ENCODE results near the gene GRIK4. TPM values are rescaled to one million over a fixed set of nuclear protein-coding genes. Genes with fewer than 3 reads are reported as not detected.

Gene GRIK4
- total and polyA plus RNA-seq, 2 donors (not counting 3 experiments of a cell fraction or from before 2014, with no cell fraction given) = 0.81 to 1.6 TPM

DNA sequence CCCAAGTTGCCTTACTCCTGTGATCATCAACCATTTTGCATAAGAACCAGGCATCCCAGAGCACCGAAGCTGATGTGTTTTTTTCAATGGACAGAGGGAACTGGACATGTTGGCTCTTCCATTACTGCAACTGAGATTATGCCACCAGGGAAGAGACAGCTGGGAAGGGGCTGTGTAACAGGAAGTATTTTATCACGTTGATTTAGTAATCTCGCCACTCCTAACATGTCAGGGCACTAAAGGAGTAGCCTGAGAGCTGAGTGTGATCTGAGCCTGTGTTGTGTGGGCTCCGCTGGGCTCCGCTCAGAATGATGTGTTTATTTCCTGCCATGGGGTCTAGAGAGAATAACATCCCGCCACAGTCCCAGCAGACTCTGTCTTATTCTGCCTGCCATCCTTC lies 165.4 kb downstream of the GRIK4 start:
- no peak overlapping the region for H3K27ac ChIP-seq (ENCODE audit: insufficient read depth, low read depth, low read length)
- no peaks in the 10 kb centered on the region for H3K4me1 ChIP-seq (ENCODE audit: control insufficient read depth, extremely low read depth, insufficient read depth, low read length)
- H3K4me2 ChIP-seq (ENCODE audit: insufficient read depth, low read length) = no peak overlapping the region
- BruUV-seq (replicated peaks) = no TSS peak
- H3K79me2 ChIP-seq (ENCODE audit: control insufficient read depth, insufficient read depth, low read length) = no peaks in the 10 kb centered on the region
- no peaks in the 10 kb centered on the region for H3K27me3 ChIP-seq (ENCODE audit: control insufficient read depth in 2 of 2, insufficient read depth in 2 of 2, low read length in 2 of 2)
- H4K20me1 ChIP-seq (replicated peaks; ENCODE audit: control insufficient read depth, extremely low read depth, insufficient read depth, low read length) = no peaks in the 10 kb centered on the region
- no peak for TF ChIP-seq POLR2A (IDR thresholded peaks at IDR 0.05; ENCODE audit: low read depth, low read length)
- TF ChIP-seq POLR2AphosphoS5 (IDR thresholded peaks at IDR 0.05; ENCODE audit: insufficient read depth, low read depth, low read length) = no peak
- dilution Hi-C loops (cut with MboI; ENCODE audit: extremely low pct_ligation_motif_present, low sequenced_read_pairs) (no loop called here), intact Hi-C loops (cut with micrococcal nuclease) (no loop called here)
- FAIRE-seq (no peak), DNase-seq (ENCODE audit: low read depth, low spot score) (no peak)
- H2AFZ ChIP-seq (ENCODE audit: low read depth, low read length) = no peak overlapping the region
- ChIA-PET POLR2A (no interaction called here), CTCF (interaction anchor here (5.8 kb wide), 1 partner anchor 7 kb away, joined by 48 read pairs; no protein-coding TSS in a partner anchor)
- no peaks in the 10 kb centered on the region for H3K9me3 ChIP-seq (replicated peaks; ENCODE audit: control insufficient read depth, insufficient read depth, low read length)
- H3K9ac ChIP-seq (replicated peaks; ENCODE audit: extremely low read depth, insufficient read depth, low read length) = no peak overlapping the region
- H3K4me3 ChIP-seq (replicated peaks in 1 of 3; ENCODE audit: insufficient read depth in 1 of 3, low read depth in 1 of 3, low read length in 3 of 3) = no peak overlapping the region
- H3K9me1 ChIP-seq (replicated peaks; ENCODE audit: control insufficient read depth, extremely low read depth, insufficient read depth, low read length) = no peaks in the 10 kb centered on the region
- H3K36me3 ChIP-seq (ENCODE audit: control insufficient read depth in 2 of 2, extremely low read depth in 1 of 2, insufficient read depth in 2 of 2, low read length in 2 of 2) = no peaks in the 10 kb centered on the region

DNA sequence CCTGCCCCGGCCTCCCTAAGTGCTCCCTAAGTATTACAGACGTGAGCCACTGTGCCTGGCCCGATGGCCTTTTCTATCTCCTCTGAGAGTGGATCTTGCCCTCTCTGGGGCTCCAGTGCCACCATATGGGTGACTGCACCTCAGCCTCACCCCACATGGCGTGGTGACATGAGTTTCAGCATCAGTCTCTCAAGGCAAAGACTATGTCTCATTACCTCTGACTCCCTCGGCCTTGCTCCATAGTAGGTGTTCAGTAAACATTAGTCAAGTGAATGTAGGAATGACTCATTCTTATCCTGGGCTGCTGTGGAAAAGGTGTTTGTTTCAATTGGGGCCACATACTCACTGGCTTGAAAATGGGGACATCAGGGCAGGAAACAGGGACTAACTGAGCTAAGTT lies 168.8 kb downstream of the GRIK4 start:
- ChIA-PET POLR2A (no interaction called here), CTCF (interaction anchor here (0.6 to 8.3 kb wide), 4 partner anchors 20 to 170 kb away, joined by 3 to 289 read pairs (median 6); partner anchors contain the start of gene GRIK4)
- H3K27ac ChIP-seq (ENCODE audit: insufficient read depth, low read depth, low read length) = no peak overlapping the region
- no peak overlapping the region for H2AFZ ChIP-seq (ENCODE audit: low read depth, low read length)
- no peak overlapping the region for H3K4me3 ChIP-seq (replicated peaks in 1 of 3; ENCODE audit: insufficient read depth in 1 of 3, low read depth in 1 of 3, low read length in 3 of 3)
- H3K4me2 ChIP-seq (ENCODE audit: insufficient read depth, low read length) = no peak overlapping the region
- intact Hi-C loops (cut with micrococcal nuclease) (loop anchor here (10.0 kb wide), 2 partner anchors 346 to 434 kb away; partner anchors contain the start of gene ARHGEF12), dilution Hi-C loops (cut with MboI; ENCODE audit: extremely low pct_ligation_motif_present, low sequenced_read_pairs) (no loop called here)
- DNase-seq (ENCODE audit: low read depth, low spot score) (no peak), FAIRE-seq (no peak)
- H3K79me2 ChIP-seq (ENCODE audit: control insufficient read depth, insufficient read depth, low read length) = no peaks in the 10 kb centered on the region
- no TSS peak for BruUV-seq (replicated peaks)
- no peaks in the 10 kb centered on the region for H4K20me1 ChIP-seq (replicated peaks; ENCODE audit: control insufficient read depth, extremely low read depth, insufficient read depth, low read length)
- H3K9me3 ChIP-seq (replicated peaks; ENCODE audit: control insufficient read depth, insufficient read depth, low read length) = no peaks in the 10 kb centered on the region
- no peaks in the 10 kb centered on the region for H3K36me3 ChIP-seq (ENCODE audit: control insufficient read depth in 2 of 2, extremely low read depth in 1 of 2, insufficient read depth in 2 of 2, low read length in 2 of 2)
- peaks cover 3% of the 10 kb centered on the region in 2 experiments for H3K27me3 ChIP-seq (ENCODE audit: control insufficient read depth in 2 of 2, insufficient read depth in 2 of 2, low read length in 2 of 2)
- H3K9ac ChIP-seq (replicated peaks; ENCODE audit: extremely low read depth, insufficient read depth, low read length) = no peak overlapping the region
- TF ChIP-seq POLR2A (IDR thresholded peaks at IDR 0.05; ENCODE audit: low read depth, low read length) = no peak
- TF ChIP-seq MYC (IDR thresholded peaks at IDR 0.05; ENCODE audit: low read depth, low read length) = no peak
- TF ChIP-seq, protein P1, sequence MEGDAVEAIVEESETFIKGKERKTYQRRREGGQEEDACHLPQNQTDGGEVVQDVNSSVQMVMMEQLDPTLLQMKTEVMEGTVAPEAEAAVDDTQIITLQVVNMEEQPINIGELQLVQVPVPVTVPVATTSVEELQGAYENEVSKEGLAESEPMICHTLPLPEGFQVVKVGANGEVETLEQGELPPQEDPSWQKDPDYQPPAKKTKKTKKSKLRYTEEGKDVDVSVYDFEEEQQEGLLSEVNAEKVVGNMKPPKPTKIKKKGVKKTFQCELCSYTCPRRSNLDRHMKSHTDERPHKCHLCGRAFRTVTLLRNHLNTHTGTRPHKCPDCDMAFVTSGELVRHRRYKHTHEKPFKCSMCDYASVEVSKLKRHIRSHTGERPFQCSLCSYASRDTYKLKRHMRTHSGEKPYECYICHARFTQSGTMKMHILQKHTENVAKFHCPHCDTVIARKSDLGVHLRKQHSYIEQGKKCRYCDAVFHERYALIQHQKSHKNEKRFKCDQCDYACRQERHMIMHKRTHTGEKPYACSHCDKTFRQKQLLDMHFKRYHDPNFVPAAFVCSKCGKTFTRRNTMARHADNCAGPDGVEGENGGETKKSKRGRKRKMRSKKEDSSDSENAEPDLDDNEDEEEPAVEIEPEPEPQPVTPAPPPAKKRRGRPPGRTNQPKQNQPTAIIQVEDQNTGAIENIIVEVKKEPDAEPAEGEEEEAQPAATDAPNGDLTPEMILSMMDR (IDR thresholded peaks at IDR 0.05; ENCODE audit: extremely low read depth in 1 of 2, insufficient read depth in 1 of 2, low read depth in 1 of 2, low read length in 2 of 2) = no peak
- no peak for TF ChIP-seq GATA2 (IDR thresholded peaks at IDR 0.05; ENCODE audit: insufficient read depth, insufficient read length, low read depth, low read length)
- TF ChIP-seq EZH2 (IDR thresholded peaks at IDR 0.05; ENCODE audit: borderline replicate concordance, low read depth, low read length, severe bottlenecking) = no peak
- no peak for TF ChIP-seq FOS (IDR thresholded peaks at IDR 0.05; ENCODE audit: borderline replicate concordance, insufficient read depth, low read length)
- no peaks in the 10 kb centered on the region for H3K4me1 ChIP-seq (ENCODE audit: control insufficient read depth, extremely low read depth, insufficient read depth, low read length)
- H3K9me1 ChIP-seq (replicated peaks; ENCODE audit: control insufficient read depth, extremely low read depth, insufficient read depth, low read length) = no peaks in the 10 kb centered on the region
